ENCODE results near the gene TMEM123.

Gene TMEM123

GRCh38 chr11:102470251-102470650 lies 17.7 kb upstream of the TMEM123 start:
- no peak for DNase-seq

- DNase-seq, result peak; percentile 3
Observed at GRCh38 chr11:102469196-102469821, 16.7 kb upstream of the TMEM123 start.

- no peak for DNase-seq
Observed at GRCh38 chr11:102468616-102469195, 16.1 kb upstream of the TMEM123 start.

GRCh38 chr11:102467853-102468580 lies 15.5 kb upstream of the TMEM123 start:
- no peak for DNase-seq

GRCh38 chr11:102467080-102467708 lies 14.6 kb upstream of the TMEM123 start:
- DNase-seq, result no peak

- no peak for DNase-seq
Observed at GRCh38 chr11:102465696-102466095, 13.1 kb upstream of the TMEM123 start.

- no peak for DNase-seq
Observed at GRCh38 chr11:102464859-102465500, 12.4 kb upstream of the TMEM123 start.

- no peak for DNase-seq
Observed at GRCh38 chr11:102464037-102464436, 11.5 kb upstream of the TMEM123 start.

- no peak for DNase-seq
Observed at GRCh38 chr11:102462610-102463009, 10.0 kb upstream of the TMEM123 start.

- no peak for DNase-seq
Observed at GRCh38 chr11:102459393-102459792, 6.8 kb upstream of the TMEM123 start.

- no peak for DNase-seq
Observed at GRCh38 chr11:102458548-102458947, 6.0 kb upstream of the TMEM123 start.

GRCh38 chr11:102457865-102458264 lies 5.3 kb upstream of the TMEM123 start:
- no peak for DNase-seq

- DNase-seq, result no peak
Observed at GRCh38 chr11:102457056-102457677, 4.6 kb upstream of the TMEM123 start.

- DNase-seq, result no peak
Observed at GRCh38 chr11:102456381-102456780, 3.8 kb upstream of the TMEM123 start.

GRCh38 chr11:102453921-102454320 lies 1.4 kb upstream of the TMEM123 start:
- DNase-seq, result no peak

- DNase-seq, result no peak
Observed at GRCh38 chr11:102453302-102453695, 734 bp upstream of the TMEM123 start.

GRCh38 chr11:102451681-102452460 lies 694 bp downstream of the TMEM123 start:
- no peak for DNase-seq

- no peak for DNase-seq
Observed at GRCh38 chr11:102451041-102451680, 1.4 kb downstream of the TMEM123 start.

GRCh38 chr11:102449651-102450570 lies 2.7 kb downstream of the TMEM123 start:
- no peak for DNase-seq

GRCh38 chr11:102448869-102449224 lies 3.7 kb downstream of the TMEM123 start:
- DNase-seq, result no peak
